ENCODE data around the gene TMEM117. TPM values are rescaled to one million over a fixed set of nuclear protein-coding genes. Genes with fewer than 3 reads are reported as not detected.
"Not testable (repeated sequence)": the region's sequence is repeated elsewhere in the genome, so short reads cannot be mapped to it uniquely, and the experiment has no call there.

TMEM117 gene
- total RNA-seq, 2 donors from 2014 or later = 0.79 to 1.4 TPM

GRCh38 chr12:44038411-44038810 is 202.5 kb downstream of the TMEM117 start:
- DNase-seq = no peak
- peaks cover 1% of the 10 kb centered on the region for H3K4me1 ChIP-seq (ENCODE audit: control insufficient read depth, insufficient read depth, low read length)
- no peaks in the 10 kb centered on the region for H3K27me3 Mint-ChIP-seq (ENCODE audit: insufficient read depth)
- 92 to 100% methylated on average over 1 to 5 of the region's 5 CpGs for WGBS, 2 experiments (ENCODE audit: insufficient coverage in 1 of 2, insufficient read length in 1 of 2)
- no peak overlapping the region for H3K27ac ChIP-seq (ENCODE audit: low read depth, low read length)
- no peaks in the 10 kb centered on the region for H3K4me1 Mint-ChIP-seq
- no peaks in the 10 kb centered on the region for H3K9me3 ChIP-seq (ENCODE audit: control insufficient read depth, low read length)
- no peaks in the 10 kb centered on the region for H3K36me3 ChIP-seq (ENCODE audit: control insufficient read depth, insufficient read depth, low read length)
- H3K9me3 Mint-ChIP-seq = no peaks in the 10 kb centered on the region
- H3K36me3 Mint-ChIP-seq (ENCODE audit: low read depth) = no peaks in the 10 kb centered on the region
- no peak overlapping the region for H3K9ac ChIP-seq (ENCODE audit: extremely low read depth, low read length, poor library complexity, severe bottlenecking)
- H3K27me3 ChIP-seq (ENCODE audit: control insufficient read depth, insufficient read depth, low read length, poor library complexity, severe bottlenecking) = no peaks in the 10 kb centered on the region
- H3K27ac Mint-ChIP-seq = no peak overlapping the region
- no peak for TF ChIP-seq CTCF (conservative IDR thresholded peaks at IDR 0.05)
- no peak overlapping the region for H3K4me3 Mint-ChIP-seq
- H3K4me3 ChIP-seq (ENCODE audit: low read length) = no peak overlapping the region

- not testable (repeated sequence) for H3K4me3 Mint-ChIP-seq; H3K27me3 ChIP-seq (ENCODE audit: control insufficient read depth, insufficient read depth, low read length, poor library complexity, severe bottlenecking); H3K27ac ChIP-seq (ENCODE audit: low read depth, low read length); H3K9me3 Mint-ChIP-seq; H3K27ac Mint-ChIP-seq; H3K27me3 Mint-ChIP-seq (ENCODE audit: insufficient read depth); H3K9ac ChIP-seq (ENCODE audit: extremely low read depth, low read length, poor library complexity, severe bottlenecking); H3K36me3 Mint-ChIP-seq (ENCODE audit: low read depth); H3K9me3 ChIP-seq (ENCODE audit: control insufficient read depth, low read length); H3K4me1 Mint-ChIP-seq; H3K4me1 ChIP-seq (ENCODE audit: control insufficient read depth, insufficient read depth, low read length); H3K4me3 ChIP-seq (ENCODE audit: low read length); DNase-seq; H3K36me3 ChIP-seq (ENCODE audit: control insufficient read depth, insufficient read depth, low read length)
- 79 to 92% methylated on average over 2 of the region's 2 CpGs for WGBS, 2 experiments (ENCODE audit: insufficient coverage in 1 of 2, insufficient read length in 1 of 2)
These were observed 208.6 kb downstream of the TMEM117 start for GRCh38 chr12:44044491-44044890.

GRCh38 chr12:44046732-44047417 is 211.0 kb downstream of the TMEM117 start:
- H3K36me3 ChIP-seq (ENCODE audit: control insufficient read depth, insufficient read depth, low read length) = no peaks in the 10 kb centered on the region
- peaks cover 5% of the 10 kb centered on the region for H3K4me1 Mint-ChIP-seq
- H3K27ac Mint-ChIP-seq = no peak overlapping the region
- H3K4me3 Mint-ChIP-seq = no peak overlapping the region
- no peaks in the 10 kb centered on the region for H3K9me3 ChIP-seq (ENCODE audit: control insufficient read depth, low read length)
- H3K36me3 Mint-ChIP-seq (ENCODE audit: low read depth) = no peaks in the 10 kb centered on the region
- H3K4me3 ChIP-seq (ENCODE audit: low read length) = no peak overlapping the region
- no peaks in the 10 kb centered on the region for H3K27me3 ChIP-seq (ENCODE audit: control insufficient read depth, insufficient read depth, low read length, poor library complexity, severe bottlenecking)
- no peaks in the 10 kb centered on the region for H3K9me3 Mint-ChIP-seq
- 92 to 100% methylated on average over 1 to 3 of the region's 3 CpGs for WGBS, 2 experiments (ENCODE audit: insufficient coverage in 1 of 2, insufficient read length in 1 of 2)
- no peak for TF ChIP-seq CTCF (conservative IDR thresholded peaks at IDR 0.05)
- H3K4me1 ChIP-seq (ENCODE audit: control insufficient read depth, insufficient read depth, low read length) = peaks cover 6% of the 10 kb centered on the region
- no peak for DNase-seq
- H3K27ac ChIP-seq (ENCODE audit: low read depth, low read length) = no peak overlapping the region
- H3K9ac ChIP-seq (ENCODE audit: extremely low read depth, low read length, poor library complexity, severe bottlenecking) = no peak overlapping the region
- H3K27me3 Mint-ChIP-seq (ENCODE audit: insufficient read depth) = no peaks in the 10 kb centered on the region

- H3K4me3 ChIP-seq (ENCODE audit: low read length) = no peak overlapping the region
- no peak overlapping the region for H3K27ac Mint-ChIP-seq
- H3K9me3 Mint-ChIP-seq = no peaks in the 10 kb centered on the region
- no peak overlapping the region for H3K27ac ChIP-seq (ENCODE audit: low read depth, low read length)
- no peaks in the 10 kb centered on the region for H3K36me3 ChIP-seq (ENCODE audit: control insufficient read depth, insufficient read depth, low read length)
- no peaks in the 10 kb centered on the region for H3K27me3 Mint-ChIP-seq (ENCODE audit: insufficient read depth)
- no peak overlapping the region for H3K4me3 Mint-ChIP-seq
- no peak overlapping the region for H3K9ac ChIP-seq (ENCODE audit: extremely low read depth, low read length, poor library complexity, severe bottlenecking)
- H3K4me1 ChIP-seq (ENCODE audit: control insufficient read depth, insufficient read depth, low read length) = no peaks in the 10 kb centered on the region
- H3K9me3 ChIP-seq (ENCODE audit: control insufficient read depth, low read length) = no peaks in the 10 kb centered on the region
- WGBS, 2 experiments (ENCODE audit: insufficient coverage in 1 of 2, insufficient read length in 1 of 2) = 74 to 87% methylated on average over 2 to 4 of the region's 4 CpGs
- no peaks in the 10 kb centered on the region for H3K27me3 ChIP-seq (ENCODE audit: control insufficient read depth, insufficient read depth, low read length, poor library complexity, severe bottlenecking)
- no peak for DNase-seq
- no peak for TF ChIP-seq CTCF (conservative IDR thresholded peaks at IDR 0.05)
- H3K36me3 Mint-ChIP-seq (ENCODE audit: low read depth) = no peaks in the 10 kb centered on the region
- H3K4me1 Mint-ChIP-seq = no peaks in the 10 kb centered on the region
These were observed 216.7 kb downstream of the TMEM117 start for GRCh38 chr12:44052554-44052953.

Measured in endodermal cell (in vitro differentiated cells).